GM21390 (cell line): ENCODE results near the gene DNAJC17.

ENCODE experiments used
- ATAC-seq: cut with Tn5 transposase; IDR thresholded peaks from one replicate; pipeline ENCODE4 v1.9.1; 2021; ENCODE audit not compliant: unreplicated experiment

Gene DNAJC17

DNA sequence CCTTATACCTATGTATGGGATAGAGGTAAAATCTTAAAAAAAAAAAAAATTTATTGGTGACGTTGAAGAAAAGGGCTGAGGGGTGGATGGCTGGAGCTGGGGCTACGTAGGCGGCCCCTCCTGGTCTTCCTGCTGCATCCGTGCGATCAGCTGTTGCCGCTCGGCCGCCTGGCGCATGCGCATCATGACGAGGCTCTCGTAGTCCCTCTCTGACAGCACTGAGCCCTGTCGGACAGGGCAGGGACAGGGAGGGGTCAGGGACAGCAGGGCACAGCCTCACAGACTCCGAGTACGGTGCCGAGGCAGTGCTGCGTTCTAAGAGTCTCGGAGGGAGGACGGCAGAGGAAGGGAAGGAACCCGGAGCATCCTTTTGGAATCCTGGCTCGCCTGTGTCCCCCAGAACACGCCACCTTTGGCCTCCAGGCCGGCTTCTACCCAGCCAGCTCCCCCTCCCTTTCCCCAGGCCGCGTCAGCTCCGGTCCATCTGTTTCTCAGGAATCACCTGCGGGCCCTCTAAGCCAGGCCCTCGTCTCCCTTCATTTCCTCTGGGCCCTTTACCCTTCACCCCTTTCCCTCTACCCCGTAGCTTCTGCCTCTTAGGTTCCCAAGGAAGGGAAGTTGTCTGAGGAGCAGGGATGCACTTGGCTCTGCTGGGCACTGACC lies 39.3 kb downstream of the DNAJC17 start:
- ATAC-seq, result no peak

DNA sequence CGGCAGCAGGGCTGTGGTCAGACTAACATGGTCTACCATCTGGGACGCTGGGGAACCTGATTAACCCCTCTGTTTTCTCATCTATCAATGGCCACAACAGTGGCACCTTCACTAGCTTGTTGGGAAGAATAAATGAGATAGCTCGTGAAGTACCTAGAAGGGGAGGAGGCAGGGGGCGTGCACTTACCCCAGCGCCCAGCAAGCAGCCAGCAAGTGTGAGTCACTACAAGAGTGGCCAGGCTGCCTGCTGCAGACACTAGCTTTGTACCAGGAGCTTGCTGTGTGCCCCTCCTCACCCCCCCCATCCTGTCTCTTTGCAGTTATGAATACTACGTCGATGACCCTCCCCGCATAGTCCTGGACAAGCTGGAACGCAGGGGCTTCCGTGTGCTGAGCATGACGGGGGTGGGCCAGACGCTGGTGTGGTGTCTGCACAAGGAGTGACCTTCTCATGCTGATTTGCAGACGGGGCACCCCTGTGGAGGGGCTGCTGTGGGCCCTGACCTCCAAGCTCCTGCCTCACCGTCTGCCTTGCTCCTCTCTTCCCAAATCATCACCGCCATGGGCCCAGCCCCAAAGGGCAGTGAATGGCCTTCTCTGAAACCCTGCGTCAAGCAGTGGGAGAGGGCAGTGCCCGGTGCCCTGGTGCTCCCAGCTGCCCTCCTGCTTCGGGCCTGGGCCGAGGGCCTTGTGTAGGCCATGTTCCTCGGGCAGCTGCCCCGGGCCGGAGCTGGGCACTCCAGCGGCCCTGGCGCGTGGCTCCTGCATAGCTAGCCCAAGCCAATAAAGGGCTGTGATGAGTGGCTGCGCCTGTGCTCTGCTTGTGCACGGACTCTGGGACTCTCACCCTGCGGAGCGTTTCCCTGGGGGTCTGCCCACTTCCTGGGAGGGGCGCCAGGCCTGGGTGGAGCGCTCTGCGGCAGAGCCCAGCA lies 40.1 kb downstream of the DNAJC17 start:
- ATAC-seq, result no peak

- ATAC-seq, result no peak
Observed at GRCh38 chr15:40766194-40766815, 41.0 kb downstream of the DNAJC17 start.

GRCh38 chr15:40764629-40765103 lies 42.6 kb downstream of the DNAJC17 start:
- no peak for ATAC-seq

- ATAC-seq, result peak; percentile 48
Observed at GRCh38 chr15:40763801-40764628, 43.3 kb downstream of the DNAJC17 start, which contains the start of gene GCHFR. GCHFR (plus strand) TSS chr15:40764068; CDS start chr15:40764181, 113 bp downstream.

- ATAC-seq, result no peak
Observed at GRCh38 chr15:40762919-40763800, 44.1 kb downstream of the DNAJC17 start.

DNA sequence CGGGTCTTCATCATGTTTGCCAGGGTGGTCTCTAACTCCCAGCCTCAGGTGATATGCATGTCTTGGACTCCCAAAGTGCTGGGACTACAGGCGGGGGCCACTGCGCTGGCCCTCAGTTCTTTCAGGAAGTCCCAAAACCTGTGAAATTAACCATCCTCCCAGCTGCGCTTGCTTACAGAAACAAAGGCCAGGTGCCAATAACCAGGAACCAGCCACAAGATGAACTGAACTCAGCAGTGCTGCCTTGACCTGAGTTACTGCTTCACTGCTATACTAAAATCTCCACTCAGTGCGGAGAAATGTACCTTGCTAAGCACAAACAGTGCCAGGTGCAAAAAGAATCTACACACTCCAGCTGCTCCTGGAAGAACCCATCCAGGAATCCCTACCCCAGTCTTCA lies 47.3 kb downstream of the DNAJC17 start:
- no peak for ATAC-seq

DNA sequence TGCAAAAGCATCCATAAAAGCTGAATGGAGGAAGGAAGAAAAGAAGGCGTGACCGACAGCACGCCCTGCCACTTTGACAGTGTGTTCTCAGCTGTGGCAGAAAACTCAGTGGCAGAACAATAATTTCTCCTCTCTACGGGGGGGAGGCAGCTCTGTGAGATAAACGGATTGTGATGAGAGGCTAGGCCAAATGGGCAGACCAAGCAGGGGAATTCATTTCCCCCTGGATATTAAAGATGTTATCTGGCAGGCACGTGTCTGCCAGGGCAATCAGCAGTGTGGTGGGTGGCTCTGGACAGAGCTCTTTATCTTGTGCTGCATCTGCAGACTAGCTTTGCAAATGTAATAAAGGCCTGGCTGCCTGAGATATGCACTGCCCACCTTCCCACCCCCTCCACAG lies 50.3 kb downstream of the DNAJC17 start:
- no peak for ATAC-seq

DNA sequence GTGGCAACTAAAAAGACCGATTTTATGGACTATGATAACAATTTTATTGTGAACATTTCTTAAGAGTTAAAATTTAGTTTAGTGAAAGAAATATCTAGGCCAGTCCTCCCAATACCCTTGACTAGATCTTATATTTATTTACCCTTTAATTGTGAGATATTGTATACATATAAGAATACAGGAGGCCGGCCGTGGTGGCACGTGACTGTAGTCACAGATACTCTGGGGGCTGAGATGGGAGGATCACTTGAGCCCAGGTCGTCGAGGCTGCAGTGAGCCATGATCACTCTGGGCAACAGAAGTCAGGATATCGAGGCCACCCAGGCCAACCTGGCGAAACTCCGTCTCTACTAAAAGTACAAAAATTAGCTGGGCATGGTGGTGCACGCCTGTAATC lies 51.5 kb downstream of the DNAJC17 start:
- no peak for ATAC-seq

DNA sequence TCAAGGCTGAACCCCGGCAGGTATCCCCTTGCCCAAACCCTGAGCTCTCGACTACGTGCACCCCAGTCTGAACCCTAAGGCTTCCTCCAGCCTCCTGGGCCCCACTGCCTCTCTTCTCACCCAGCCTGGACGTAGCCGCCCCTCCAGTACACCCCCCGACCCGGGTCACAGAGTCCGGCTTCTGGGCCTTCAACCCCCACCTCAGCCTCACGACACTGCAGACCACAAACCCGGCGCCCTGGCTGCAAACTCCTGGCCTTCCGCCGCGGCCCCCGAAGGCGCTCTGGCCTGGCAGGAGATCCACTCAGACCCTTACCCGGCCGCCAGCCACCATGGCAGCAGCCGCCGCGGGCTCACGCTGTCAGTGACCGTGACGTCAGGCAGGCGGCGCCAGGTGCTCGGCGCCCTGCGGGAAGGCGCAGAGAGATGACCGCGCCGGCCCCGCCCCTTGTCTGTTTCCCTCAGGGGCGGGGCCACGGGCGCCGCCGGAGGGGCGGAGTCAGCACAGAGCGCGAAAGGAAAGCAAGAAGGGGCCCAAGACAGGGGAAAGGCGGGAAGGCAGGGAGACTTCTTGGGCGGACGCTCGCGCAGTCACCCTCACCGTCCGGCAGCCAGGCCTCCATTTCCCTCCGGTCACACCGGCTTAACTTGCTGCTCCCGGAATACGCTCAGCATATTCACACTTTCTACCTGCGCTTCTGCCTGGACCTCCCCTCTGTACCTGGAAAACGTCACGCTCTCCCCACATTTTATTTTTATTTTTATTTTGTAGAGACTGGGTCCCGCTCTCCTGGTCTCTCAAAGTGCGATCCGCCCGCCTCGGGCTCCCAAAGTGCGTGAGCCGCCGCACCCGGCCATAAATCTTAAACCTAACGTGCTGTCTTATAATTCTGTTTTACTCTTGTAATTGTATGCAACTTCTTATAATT lies 52.1 kb downstream of the DNAJC17 start, which contains the start of gene RMDN3:
Gene RMDN3, minus strand, starts transcription at position 372 of the 929 bp plus-strand sequence. CDS start 471 bp downstream, outside the sequence.
- ATAC-seq, result peak; percentile 68

DNA sequence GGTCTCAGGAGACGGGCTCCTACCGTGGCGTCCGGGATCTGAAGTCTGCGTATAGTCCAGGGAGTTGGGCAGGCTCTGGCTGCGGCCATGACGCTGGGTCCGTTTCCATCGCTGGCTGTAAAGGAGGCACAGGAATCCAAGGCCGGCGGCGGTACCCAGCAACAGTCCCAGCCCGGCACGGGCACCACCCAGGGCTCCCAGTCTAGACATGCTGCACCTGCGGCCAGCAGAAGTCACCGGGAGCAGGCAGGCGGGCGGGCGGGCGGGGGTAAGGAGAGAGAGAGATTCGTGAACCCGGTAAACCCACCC lies 52.7 kb downstream of the DNAJC17 start:
- peak; percentile 12 for ATAC-seq

- ATAC-seq, result no peak
Observed at GRCh38 chr15:40751745-40752144, 55.5 kb downstream of the DNAJC17 start.

GRCh38 chr15:40750885-40751284 lies 56.4 kb downstream of the DNAJC17 start:
- ATAC-seq, result no peak

DNA sequence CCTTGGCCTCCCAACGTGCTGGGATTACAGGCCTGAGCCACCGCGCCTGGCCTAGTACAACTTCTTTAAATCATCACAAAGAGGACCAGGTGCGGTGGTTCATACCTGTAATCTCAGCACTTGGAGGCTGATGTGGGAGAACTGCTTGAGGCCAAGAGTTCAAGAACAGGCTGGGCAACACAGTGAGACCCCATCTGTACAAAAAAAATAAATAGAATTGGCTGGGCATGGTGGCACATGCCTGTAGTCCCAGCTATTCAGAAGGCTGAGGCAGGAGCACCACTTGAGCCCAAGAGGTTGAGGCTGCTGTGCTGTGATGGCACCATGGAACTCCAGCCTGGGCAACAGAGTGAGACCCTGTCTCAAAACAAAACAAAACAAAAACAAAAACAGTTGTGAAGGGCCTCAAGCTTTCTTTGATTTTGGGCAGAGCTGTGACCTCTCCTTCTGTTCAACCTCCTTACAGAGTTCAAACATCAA lies 58.1 kb downstream of the DNAJC17 start:
- no peak for ATAC-seq

DNA sequence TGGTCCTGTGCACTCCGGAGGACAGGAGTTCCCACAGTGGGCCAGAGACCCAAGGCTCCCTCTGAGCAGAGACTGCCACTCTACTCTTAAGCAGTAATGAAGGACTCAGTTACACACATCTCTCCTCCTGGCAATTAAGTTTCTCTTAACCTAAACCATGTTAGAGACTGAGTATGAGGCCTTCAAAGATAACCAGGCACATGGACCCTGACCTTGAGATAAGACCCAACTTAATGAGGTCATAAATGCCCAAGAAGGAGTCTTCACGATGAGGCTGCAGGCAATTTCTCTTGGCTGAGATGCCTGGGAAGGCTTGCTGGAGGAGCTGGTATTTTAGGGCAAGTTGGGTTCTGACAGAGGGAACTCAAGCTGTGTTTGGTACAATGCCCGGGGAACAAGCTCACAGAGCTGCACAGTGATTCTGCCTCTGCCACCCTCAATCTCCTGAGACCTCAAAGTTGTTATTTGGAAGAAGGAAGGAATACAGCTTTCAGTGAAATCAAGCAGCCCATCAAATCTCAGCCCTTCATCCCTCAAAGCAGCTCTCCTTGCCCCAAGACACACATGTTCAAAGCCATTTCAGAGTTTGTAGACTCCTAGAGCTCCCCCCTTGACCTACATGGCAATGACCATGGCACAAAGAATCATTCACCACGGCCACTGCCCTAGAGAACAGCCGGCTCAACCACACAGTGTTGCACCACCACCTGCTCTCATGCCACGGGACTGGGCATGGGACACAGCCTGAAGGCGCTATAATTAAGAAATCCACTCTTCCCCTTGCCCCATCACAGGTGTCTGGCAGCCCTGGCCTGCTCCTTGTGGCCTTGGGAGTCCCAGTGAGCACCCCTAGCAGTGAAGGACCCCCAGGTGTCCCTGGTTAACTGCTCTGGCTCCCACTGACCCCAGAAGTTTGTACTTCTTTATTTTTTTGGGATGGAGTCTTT lies 59.3 kb downstream of the DNAJC17 start:
- ATAC-seq, result no peak

- ATAC-seq, result no peak
Observed at GRCh38 chr15:40746916-40747418, 60.3 kb downstream of the DNAJC17 start.

- no peak for ATAC-seq
Observed at GRCh38 chr15:40744815-40745152, 62.5 kb downstream of the DNAJC17 start.
